Subcutaneous abdominal adipose tissue (tissue), 5 donors: ENCODE results near the gene FRMPD4.

Experiments
- H3K27ac ChIP-seq: one replicate; pipeline ENCODE4 v1.7.0; 2013; ENCODE audit warnings: low read depth, mild to moderate bottlenecking, inconsistent platforms, low read length, moderate library complexity
- H3K27me3 ChIP-seq, 5 donors: one replicate each; pipeline ENCODE4 v1.7.0; 2013; ENCODE audit warnings: low read length in 5 of 5, inconsistent platforms in 1 of 5; ENCODE audit not compliant: control insufficient read depth in 5 of 5, insufficient read depth in 4 of 5
- H3K36me3 ChIP-seq, 5 donors: one replicate each; pipeline ENCODE4 v1.7.0; 2013; ENCODE audit warnings: low read length in 5 of 5; ENCODE audit not compliant: control insufficient read depth in 5 of 5, insufficient read depth in 5 of 5
- H3K4me1 ChIP-seq, 5 donors: one replicate each; pipeline ENCODE4 v1.7.0; 2013; ENCODE audit warnings: low read length in 5 of 5, mild to moderate bottlenecking in 3 of 5, moderate library complexity in 1 of 5; ENCODE audit not compliant: control insufficient read depth in 5 of 5, insufficient read depth in 5 of 5
- H3K4me3 ChIP-seq, 5 donors: one replicate each; pipeline ENCODE4 v1.7.0; 2013; ENCODE audit warnings: low read length in 5 of 5, low read depth in 1 of 5
- H3K9ac ChIP-seq, 5 donors: one replicate each; pipeline ENCODE4 v1.7.0; 2013; ENCODE audit warnings: low read length in 5 of 5, mild to moderate bottlenecking in 4 of 5, moderate library complexity in 3 of 5
- H3K9me3 ChIP-seq, 5 donors: one replicate each; pipeline ENCODE4 v1.7.0; 2013; ENCODE audit warnings: low read length in 5 of 5; ENCODE audit not compliant: control insufficient read depth in 5 of 5
- donor health status: healthy.
- donor health status: healthy.
- donor health status: healthy.
- donor health status: healthy.
- donor health status: healthy.

Gene FRMPD4

GRCh38 chrX:12138361-12139313 is at the start of gene FRMPD4:
FRMPD4 (plus strand) TSS chrX:12138473; CDS start chrX:12138972, 499 bp downstream.
- Histone ChIP-seq H3K36me3 (no peaks in the 10 kb centered on the region), H3K27ac (no peak within 1 kb of the TSS), H3K9me3 (no peaks in the 10 kb centered on the region), H3K4me1 (peaks cover 0 to 4% (median 3%) of the 10 kb centered on the region in 5 donors), H3K9ac (no peak within 1 kb of the TSS), H3K27me3 (peaks cover 14 to 37% (median 19%) of the 10 kb centered on the region in 5 donors), H3K4me3 (peak within 1 kb of the TSS in 1 of 5 donors; percentile 34)

GRCh38 chrX:12089740-12090139 is 48.5 kb upstream of the FRMPD4 start:
- H3K36me3 ChIP-seq = no peaks in the 10 kb centered on the region
- no peak overlapping the region for H3K27ac ChIP-seq
- H3K4me1 ChIP-seq = no peaks in the 10 kb centered on the region
- H3K4me3 ChIP-seq = no peak overlapping the region
- no peak overlapping the region for H3K9ac ChIP-seq
- peaks cover 0 to 2% (median 0%) of the 10 kb centered on the region in 5 donors for H3K27me3 ChIP-seq
- peaks cover 0 to 2% (median 0%) of the 10 kb centered on the region in 5 donors for H3K9me3 ChIP-seq

GRCh38 chrX:12113321-12113720 is 25.0 kb upstream of the FRMPD4 start:
- no peak overlapping the region for H3K4me3 ChIP-seq
- H3K36me3 ChIP-seq = no peaks in the 10 kb centered on the region
- no peak overlapping the region for H3K27ac ChIP-seq
- no peak overlapping the region for H3K9ac ChIP-seq
- H3K4me1 ChIP-seq = no peaks in the 10 kb centered on the region
- peaks cover 0 to 3% (median 0%) of the 10 kb centered on the region in 5 donors for H3K9me3 ChIP-seq
- H3K27me3 ChIP-seq = no peaks in the 10 kb centered on the region

GRCh38 chrX:12115377-12115776 is 22.9 kb upstream of the FRMPD4 start:
- H3K27me3 ChIP-seq = peaks cover 0 to 2% (median 0%) of the 10 kb centered on the region in 5 donors
- H3K4me3 ChIP-seq = no peak overlapping the region
- peaks cover 0 to 3% (median 0%) of the 10 kb centered on the region in 5 donors for H3K9me3 ChIP-seq
- no peaks in the 10 kb centered on the region for H3K4me1 ChIP-seq
- H3K36me3 ChIP-seq = no peaks in the 10 kb centered on the region
- H3K9ac ChIP-seq = no peak overlapping the region
- no peak overlapping the region for H3K27ac ChIP-seq

- Histone ChIP-seq H3K27me3 (peaks cover 0 to 3% (median 0%) of the 10 kb centered on the region in 5 donors), H3K9ac (no peak overlapping the region), H3K9me3 (peaks cover 0 to 3% (median 0%) of the 10 kb centered on the region in 5 donors), H3K27ac (no peak overlapping the region), H3K36me3 (no peaks in the 10 kb centered on the region), H3K4me1 (no peaks in the 10 kb centered on the region), H3K4me3 (no peak overlapping the region)
Measured at GRCh38 chrX:12118134-12118533, 20.1 kb upstream of the FRMPD4 start.

- Histone ChIP-seq H3K27ac (no peak overlapping the region), H3K4me3 (no peak overlapping the region), H3K9me3 (peaks cover 0 to 20% (median 8%) of the 10 kb centered on the region in 5 donors), H3K36me3 (no peaks in the 10 kb centered on the region), H3K4me1 (no peaks in the 10 kb centered on the region), H3K9ac (no peak overlapping the region), H3K27me3 (peaks cover 0 to 4% (median 0%) of the 10 kb centered on the region in 5 donors)
Measured at GRCh38 chrX:12128017-12128416, 10.3 kb upstream of the FRMPD4 start.

- Histone ChIP-seq H3K27me3 (peaks cover 14 to 37% (median 19%) of the 10 kb centered on the region in 5 donors), H3K9ac (no peak overlapping the region), H3K4me3 (peak overlapping the region in 1 of 5 donors; percentile 34), H3K36me3 (no peaks in the 10 kb centered on the region), H3K9me3 (no peaks in the 10 kb centered on the region), H3K4me1 (peaks cover 0 to 4% (median 3%) of the 10 kb centered on the region in 5 donors), H3K27ac (no peak overlapping the region)
Measured at GRCh38 chrX:12137951-12138360, 317 bp upstream of the FRMPD4 start.

GRCh38 chrX:12139934-12140611 is 1.8 kb downstream of the FRMPD4 start:
- Histone ChIP-seq H3K4me1 (peaks cover 0 to 4% (median 3%) of the 10 kb centered on the region in 5 donors), H3K4me3 (no peak overlapping the region), H3K36me3 (no peaks in the 10 kb centered on the region), H3K27ac (no peak overlapping the region), H3K27me3 (peaks cover 14 to 37% (median 19%) of the 10 kb centered on the region in 5 donors), H3K9me3 (no peaks in the 10 kb centered on the region), H3K9ac (no peak overlapping the region)

GRCh38 chrX:12141511-12141910 is 3.2 kb downstream of the FRMPD4 start:
- Histone ChIP-seq H3K27me3 (peaks cover 14 to 25% (median 19%) of the 10 kb centered on the region in 5 donors), H3K9ac (no peak overlapping the region), H3K4me1 (peaks cover 0 to 4% (median 3%) of the 10 kb centered on the region in 5 donors), H3K27ac (no peak overlapping the region), H3K36me3 (no peaks in the 10 kb centered on the region), H3K9me3 (no peaks in the 10 kb centered on the region), H3K4me3 (no peak overlapping the region)

- H3K4me3 ChIP-seq = no peak overlapping the region
- peaks cover 0 to 4% (median 3%) of the 10 kb centered on the region in 5 donors for H3K4me1 ChIP-seq
- peaks cover 11 to 22% (median 19%) of the 10 kb centered on the region in 5 donors for H3K27me3 ChIP-seq
- no peaks in the 10 kb centered on the region for H3K9me3 ChIP-seq
- no peak overlapping the region for H3K27ac ChIP-seq
- no peak overlapping the region for H3K9ac ChIP-seq
- H3K36me3 ChIP-seq = no peaks in the 10 kb centered on the region
Measured at GRCh38 chrX:12142661-12143060, 4.4 kb downstream of the FRMPD4 start.
